GM12878 (cell line): ENCODE measurements around the gene APBB1IP. TPM values are rescaled to one million over a fixed set of nuclear protein-coding genes. Genes with fewer than 3 reads are reported as not detected.

Source experiments
- ATAC-seq: fragments of 200-7000 bp; cut with Tn5 transposase; 3 replicates; pipeline ENCODE4 v1.9.1; 2020; ENCODE audit warnings: mild to moderate bottlenecking, moderate library complexity
- BruUV-seq: library from RNA; stranded (reverse); fragments of 400-500 nt; replicated peaks from 2 replicates; lab custom pipeline; 2021; lab: Mats Ljungman, UMichigan
- CTCF ChIA-PET: fragments of 300-600 bp; sonication (Branson Sonifier 250); formaldehyde crosslinking; extraction: SDS; loops from one replicate; lab custom pipeline; 2021; ENCODE audit warnings: inconsistent platforms; lab: Yijun Ruan, JAX
- POLR2A ChIA-PET: fragments of 350-600 bp; formaldehyde crosslinking; extraction: SDS; loops from one replicate; lab custom pipeline; 2021; ENCODE audit warnings: inconsistent platforms; lab: Charles Lee
- RAD21 ChIA-PET: fragments of 300-600 bp; sonication (Branson Sonifier 250); formaldehyde crosslinking; loops from one replicate; lab custom pipeline; 2023; ENCODE audit warnings: antibody characterized with exemption; ENCODE audit not compliant: unreplicated experiment; lab: Charles Lee
- SMC1A ChIA-PET: fragments of 300-600 bp; sonication (Branson Sonifier 250); formaldehyde crosslinking; loops from one replicate; lab custom pipeline; 2023; ENCODE audit not compliant: unreplicated experiment, uncharacterized antibody; lab: Charles Lee
- DNase-seq: peaks from one replicate; pipeline ENCODE4 v3.0.0-alpha.2; 2011; ENCODE audit warnings: low read depth, low spot score
- FAIRE-seq: peaks from 3 replicates; lab custom pipeline; 2011; peaks lifted over from hg19 to GRCh38; lab: Jason Lieb, UNC
- H2AFZ ChIP-seq: 2 replicates; pipeline ENCODE4 v1.6.0; 2011; ENCODE audit warnings: low read depth, low read length, control low read depth; ENCODE audit not compliant: control insufficient read depth
- H3K27ac ChIP-seq: 2 replicates; pipeline ENCODE4 v1.5.1; 2011; ENCODE audit warnings: control low read depth; ENCODE audit not compliant: control insufficient read depth, insufficient read depth
- H3K27me3 ChIP-seq, 2 experiments: replicated peaks in 1 of 2; 2 replicates each; pipeline versions ENCODE4 v1.6.0 to v1.6.1; 2011; ENCODE audit warnings: low read length in 1 of 2; ENCODE audit not compliant: control insufficient read depth in 2 of 2, insufficient read depth in 2 of 2
- H3K36me3 ChIP-seq, 2 experiments: 2 replicates each; pipeline ENCODE4 v1.5.1; 2011; ENCODE audit warnings: low read length in 1 of 2; ENCODE audit not compliant: control insufficient read depth in 2 of 2, insufficient read depth in 2 of 2
- H3K4me1 ChIP-seq: 2 replicates; pipeline ENCODE4 v1.6.1; 2011; ENCODE audit warnings: mild to moderate bottlenecking, low read length, moderate library complexity, mixed read lengths; ENCODE audit not compliant: control insufficient read depth, insufficient read depth
- H3K4me2 ChIP-seq: 2 replicates; pipeline ENCODE4 v1.6.0; 2011; ENCODE audit warnings: control low read depth; ENCODE audit not compliant: control insufficient read depth, insufficient read depth
- H3K4me3 ChIP-seq: fragments of 200-600 bp; sonication (generic); 2 replicates; pipeline ENCODE4 v1.5.1; 2016
- H3K79me2 ChIP-seq: 2 replicates; pipeline ENCODE4 v1.6.0; 2011; ENCODE audit warnings: low read length; ENCODE audit not compliant: control insufficient read depth, insufficient read depth
- H3K9ac ChIP-seq: 2 replicates; pipeline ENCODE4 v1.8.0; 2011; ENCODE audit warnings: low read length, control low read depth, mixed read lengths; ENCODE audit not compliant: control insufficient read depth, insufficient read depth
- H3K9me3 ChIP-seq: replicated peaks from 3 replicates; pipeline ENCODE4 v1.5.1; 2011; ENCODE audit warnings: mild to moderate bottlenecking, low read length; ENCODE audit not compliant: control insufficient read depth, insufficient read depth
- H4K20me1 ChIP-seq: 2 replicates; pipeline ENCODE4 v1.6.0; 2011; ENCODE audit not compliant: control insufficient read depth, insufficient read depth
- ATF7 ChIP-seq: fragments of 450-650 bp; IDR thresholded peaks from 2 replicates; pipeline ENCODE4 v1.6.1; 2016; ENCODE audit warnings: low read depth, mild to moderate bottlenecking
- KLF5 ChIP-seq: fragments of 450-650 bp; IDR thresholded peaks from 2 replicates; pipeline ENCODE4 v1.6.1; 2014; ENCODE audit warnings: mild to moderate bottlenecking; ENCODE audit not compliant: partially characterized antibody
- NFIC ChIP-seq: IDR thresholded peaks from 2 replicates; pipeline ENCODE4 v1.6.1; 2012; ENCODE audit warnings: low read depth, mild to moderate bottlenecking, inconsistent platforms, low read length, moderate library complexity
- NR2C1 ChIP-seq: fragments of 450-650 bp; IDR thresholded peaks from 2 replicates; pipeline ENCODE4 v1.6.1; 2017; ENCODE audit warnings: antibody characterized with exemption, mild to moderate bottlenecking, moderate library complexity
- NRF1 ChIP-seq: conservative IDR thresholded peaks from 2 replicates; pipeline ENCODE4 v1.6.1; 2011; ENCODE audit warnings: mild to moderate bottlenecking, low read depth, low read length, improper control_type of control experiment
- POU2F2 ChIP-seq: IDR thresholded peaks from 3 replicates; pipeline ENCODE4 v1.6.1; 2011; ENCODE audit warnings: low read depth, mild to moderate bottlenecking, low read length, borderline replicate concordance
- RUNX3 ChIP-seq: IDR thresholded peaks from 2 replicates; pipeline ENCODE4 v1.6.1; 2012; ENCODE audit warnings: low read length, inconsistent platforms
- SREBF2 ChIP-seq: IDR thresholded peaks from 2 replicates; pipeline ENCODE4 v1.6.1; 2012; ENCODE audit warnings: mild to moderate bottlenecking, low read length
- STAT3 ChIP-seq: IDR thresholded peaks from 2 replicates; pipeline ENCODE4 v1.6.1; 2011; ENCODE audit warnings: low read depth, low read length, improper control_type of control experiment
- ZNF217 ChIP-seq: fragments of 450-650 bp; IDR thresholded peaks from 2 replicates; pipeline ENCODE4 v1.6.1; 2017; ENCODE audit warnings: antibody characterized with exemption, mild to moderate bottlenecking
- WGBS: methylation state at CpG from one replicate; pipeline ENCODE4 v1.1.6; 2016; ENCODE audit warnings: low lambda C conversion rate; ENCODE audit not compliant: insufficient replicate concordance, insufficient coverage; ENCODE audit errors: missing lambda C conversion rate; 5-methylcytosine and 5-hydroxymethylcytosine counted together
- in situ Hi-C: fragments of 300-500 bp; cut with MboI; formaldehyde crosslinking; loops from 9 replicates; pipeline ENCODE4 v1.14.3; 2018; ENCODE audit warnings: mixed read lengths
- intact Hi-C: fragments of 100-400 bp; cut with micrococcal nuclease; formaldehyde crosslinking; loops from one replicate; pipeline ENCODE4 v1.14.2; 2022; ENCODE audit not compliant: unreplicated experiment
- polyA plus RNA-seq, 11 experiments: library from polyadenylated mRNA; depleted of rRNA in 4 of 11; unstranded in 6 of 11; stranded (reverse) in 5 of 11; fragments of >200 nt; fragmentation: Nextera tagmentation in 4 of 11; fragmentation: Illumina TruSeq in 1 of 11; extraction: Ambion mirVana in 4 of 11; extraction: Trizol in 1 of 11; gene quantifications; 1 replicate in 1 of 11; 2 replicates in 10 of 11; pipeline versions ENCODE4 v1.2.1 to v1.2.3, GENCODE V29; 2011 to 2016; ENCODE audit warnings: inconsistent platforms in 2 of 11, missing spikeins in 2 of 11, low read depth in 1 of 11
- total RNA-seq, 4 experiments: library from RNA; depleted of rRNA in 3 of 4; stranded (reverse); fragments of >200 nt in 3 of 4; fragmentation: Illumina TruSeq in 1 of 4; extraction: Trizol in 1 of 4; gene quantifications; 2 replicates each; pipeline versions ENCODE4 v1.2.1 to v1.2.3, GENCODE V29; 2013 to 2021
- TF ChIP-seq, protein P1 (sequence below): IDR thresholded peaks from 2 replicates; pipeline ENCODE4 v1.6.1; 2011; ENCODE audit warnings: borderline replicate concordance, low read depth, mild to moderate bottlenecking, moderate library complexity, low read length; ENCODE audit not compliant: insufficient read depth, poor library complexity, severe bottlenecking
- TF ChIP-seq, protein P2 (sequence below): fragments of 450-650 bp; IDR thresholded peaks from 2 replicates; pipeline ENCODE4 v1.6.1; 2018; ENCODE audit warnings: borderline replicate concordance, mild to moderate bottlenecking; ENCODE audit not compliant: partially characterized antibody
- TF ChIP-seq, protein P3 (sequence below): IDR thresholded peaks from 2 replicates; pipeline ENCODE4 v1.6.1; 2012; ENCODE audit warnings: low read depth, low read length, improper control_type of control experiment

Gene APBB1IP
- total and polyA plus RNA-seq, 10 of the 15 experiments (the other 5 are each of a cell fraction or from before 2014, with no cell fraction given), result 7.3 to 67.4 (median 19.9) TPM

DNA sequence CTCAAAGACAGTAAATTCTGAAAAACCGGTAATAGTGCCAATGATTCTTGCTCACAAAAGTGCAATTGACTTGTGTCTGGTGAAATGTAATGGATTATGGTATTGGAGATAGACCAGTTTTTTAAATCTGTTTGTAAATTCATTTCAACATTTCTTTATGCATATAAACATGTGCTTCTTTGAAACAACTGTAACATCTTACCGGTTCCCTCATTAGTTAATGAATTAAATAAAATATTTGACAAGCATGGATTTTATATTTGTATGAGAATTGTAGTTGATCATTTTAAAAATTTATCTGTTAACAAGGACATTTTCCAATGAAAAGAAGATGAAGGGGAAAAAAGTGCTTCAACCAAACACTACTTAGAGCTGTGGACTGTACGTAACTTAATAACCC, 21.0 kb upstream of the APBB1IP start:
- DNase-seq (no peak), FAIRE-seq (no peak), ATAC-seq (no peak)
- Histone ChIP-seq H3K36me3 (no peaks in the 10 kb centered on the region), H2AFZ (no peak overlapping the region), H3K79me2 (no peaks in the 10 kb centered on the region), H4K20me1 (no peaks in the 10 kb centered on the region), H3K9me3 (no peaks in the 10 kb centered on the region), H3K4me2 (no peak overlapping the region), H3K4me3 (no peak overlapping the region), H3K27ac (no peak overlapping the region), H3K4me1 (peaks cover 7% of the 10 kb centered on the region), H3K9ac (no peak overlapping the region), H3K27me3 (no peaks in the 10 kb centered on the region)
- POLR2A ChIA-PET, result interaction anchor here (1.2 kb wide), 1 partner anchor 22 kb away, joined by 4 read pairs; no protein-coding TSS in a partner anchor
- TF ChIP-seq NFIC, result no peak
- no peak for TF ChIP-seq NR2C1
- TF ChIP-seq NRF1, result no peak
- no peak for TF ChIP-seq KLF5
- TF ChIP-seq, protein P1, sequence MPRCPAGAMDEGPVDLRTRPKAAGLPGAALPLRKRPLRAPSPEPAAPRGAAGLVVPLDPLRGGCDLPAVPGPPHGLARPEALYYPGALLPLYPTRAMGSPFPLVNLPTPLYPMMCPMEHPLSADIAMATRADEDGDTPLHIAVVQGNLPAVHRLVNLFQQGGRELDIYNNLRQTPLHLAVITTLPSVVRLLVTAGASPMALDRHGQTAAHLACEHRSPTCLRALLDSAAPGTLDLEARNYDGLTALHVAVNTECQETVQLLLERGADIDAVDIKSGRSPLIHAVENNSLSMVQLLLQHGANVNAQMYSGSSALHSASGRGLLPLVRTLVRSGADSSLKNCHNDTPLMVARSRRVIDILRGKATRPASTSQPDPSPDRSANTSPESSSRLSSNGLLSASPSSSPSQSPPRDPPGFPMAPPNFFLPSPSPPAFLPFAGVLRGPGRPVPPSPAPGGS, result no peak
- no peak for TF ChIP-seq ATF7
- TF ChIP-seq, protein P2, sequence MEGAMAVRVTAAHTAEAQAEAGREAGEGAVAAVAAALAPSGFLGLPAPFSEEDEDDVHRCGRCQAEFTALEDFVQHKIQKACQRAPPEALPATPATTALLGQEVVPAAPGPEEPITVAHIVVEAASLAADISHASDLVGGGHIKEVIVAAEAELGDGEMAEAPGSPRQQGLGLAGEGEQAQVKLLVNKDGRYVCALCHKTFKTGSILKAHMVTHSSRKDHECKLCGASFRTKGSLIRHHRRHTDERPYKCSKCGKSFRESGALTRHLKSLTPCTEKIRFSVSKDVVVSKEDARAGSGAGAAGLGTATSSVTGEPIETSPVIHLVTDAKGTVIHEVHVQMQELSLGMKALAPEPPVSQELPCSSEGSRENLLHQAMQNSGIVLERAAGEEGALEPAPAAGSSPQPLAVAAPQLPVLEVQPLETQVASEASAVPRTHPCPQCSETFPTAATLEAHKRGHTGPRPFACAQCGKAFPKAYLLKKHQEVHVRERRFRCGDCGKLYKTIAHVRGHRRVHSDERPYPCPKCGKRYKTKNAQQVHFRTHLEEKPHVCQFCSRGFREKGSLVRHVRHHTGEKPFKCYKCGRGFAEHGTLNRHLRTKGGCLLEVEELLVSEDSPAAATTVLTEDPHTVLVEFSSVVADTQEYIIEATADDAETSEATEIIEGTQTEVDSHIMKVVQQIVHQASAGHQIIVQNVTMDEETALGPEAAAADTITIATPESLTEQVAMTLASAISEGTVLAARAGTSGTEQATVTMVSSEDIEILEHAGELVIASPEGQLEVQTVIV, result no peak
- no peak for TF ChIP-seq SREBF2
- TF ChIP-seq POU2F2, result no peak
- TF ChIP-seq, protein P3, sequence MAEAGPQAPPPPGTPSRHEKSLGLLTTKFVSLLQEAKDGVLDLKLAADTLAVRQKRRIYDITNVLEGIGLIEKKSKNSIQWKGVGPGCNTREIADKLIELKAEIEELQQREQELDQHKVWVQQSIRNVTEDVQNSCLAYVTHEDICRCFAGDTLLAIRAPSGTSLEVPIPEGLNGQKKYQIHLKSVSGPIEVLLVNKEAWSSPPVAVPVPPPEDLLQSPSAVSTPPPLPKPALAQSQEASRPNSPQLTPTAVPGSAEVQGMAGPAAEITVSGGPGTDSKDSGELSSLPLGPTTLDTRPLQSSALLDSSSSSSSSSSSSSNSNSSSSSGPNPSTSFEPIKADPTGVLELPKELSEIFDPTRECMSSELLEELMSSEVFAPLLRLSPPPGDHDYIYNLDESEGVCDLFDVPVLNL, result no peak
- no peak for TF ChIP-seq STAT3
- TF ChIP-seq ZNF217, result no peak
- TF ChIP-seq RUNX3, result no peak
- SMC1A ChIA-PET, result interaction anchor here (1.6 to 10.0 kb wide), 4 partner anchors 8 to 14 kb away, joined by 4 to 69 read pairs (median 6); no protein-coding TSS in a partner anchor
- in situ Hi-C loops (no loop called here), intact Hi-C loops (no loop called here)
- CTCF ChIA-PET, result no interaction called here
- BruUV-seq, result no TSS peak
- RAD21 ChIA-PET, result interaction anchor here (1.2 kb wide), 1 partner anchor 86 kb away, joined by 3 read pairs; no protein-coding TSS in a partner anchor
- 63% methylated on average over 3 of the region's 3 CpGs for WGBS
